AG04449 (cell line): ENCODE results near the gene TAC1.
"Not testable (repeated sequence)": the region's sequence is repeated elsewhere in the genome, so short reads cannot be mapped to it uniquely, and the experiment has no call there.

Source experiments
- CTCF ChIA-PET: fragments of 350-600 bp; formaldehyde crosslinking; extraction: SDS; loops from one replicate; lab custom pipeline; 2021; ENCODE audit warnings: antibody characterized with exemption; lab: Yijun Ruan, JAX
- POLR2A ChIA-PET: fragments of 400-600, 350-600 bp; formaldehyde crosslinking; extraction: SDS; loops from one replicate; lab custom pipeline; 2020; ENCODE audit warnings: antibody characterized with exemption, inconsistent platforms; lab: Yijun Ruan, JAX
- DNase-seq: peaks from one replicate; pipeline ENCODE4 v3.0.0-alpha.2; 2010; ENCODE audit warnings: low read depth, low spot score
- H3K4me3 ChIP-seq: 2 replicates; pipeline ENCODE4 v1.5.1; 2011; ENCODE audit warnings: low read depth, mild to moderate bottlenecking, control low read depth, low read length
- TF ChIP-seq, protein P1 (sequence below): IDR thresholded peaks from one replicate; pipeline ENCODE4 v1.5.1; 2011; ENCODE audit warnings: mild to moderate bottlenecking, moderate library complexity, low read length, control low read depth, inconsistent platforms; ENCODE audit not compliant: insufficient read depth; ENCODE audit errors: missing control alignments

Gene TAC1

DNA sequence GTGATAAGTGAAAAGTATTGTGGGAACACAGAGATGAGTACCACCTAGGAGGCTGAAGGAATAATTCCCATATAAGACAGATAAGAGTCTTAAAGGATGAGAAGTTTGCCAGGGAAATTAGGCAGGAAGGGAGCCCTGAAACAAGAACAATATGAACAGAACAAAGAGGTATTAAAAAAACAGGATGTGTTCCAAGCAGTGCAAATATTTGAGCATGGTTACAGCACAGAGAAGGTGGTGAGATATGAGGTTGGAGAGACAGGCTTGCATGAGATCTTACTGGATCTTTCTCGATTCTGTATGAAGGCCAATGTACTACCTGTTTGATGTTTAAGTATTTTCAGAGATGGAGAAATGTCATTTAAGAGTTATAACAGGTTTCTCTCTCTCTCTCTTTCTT lies 20.3 kb downstream of the TAC1 start:
- POLR2A ChIA-PET: no interaction called here
- CTCF ChIA-PET: no interaction called here
- DNase-seq: no peak
- TF ChIP-seq, protein P1, sequence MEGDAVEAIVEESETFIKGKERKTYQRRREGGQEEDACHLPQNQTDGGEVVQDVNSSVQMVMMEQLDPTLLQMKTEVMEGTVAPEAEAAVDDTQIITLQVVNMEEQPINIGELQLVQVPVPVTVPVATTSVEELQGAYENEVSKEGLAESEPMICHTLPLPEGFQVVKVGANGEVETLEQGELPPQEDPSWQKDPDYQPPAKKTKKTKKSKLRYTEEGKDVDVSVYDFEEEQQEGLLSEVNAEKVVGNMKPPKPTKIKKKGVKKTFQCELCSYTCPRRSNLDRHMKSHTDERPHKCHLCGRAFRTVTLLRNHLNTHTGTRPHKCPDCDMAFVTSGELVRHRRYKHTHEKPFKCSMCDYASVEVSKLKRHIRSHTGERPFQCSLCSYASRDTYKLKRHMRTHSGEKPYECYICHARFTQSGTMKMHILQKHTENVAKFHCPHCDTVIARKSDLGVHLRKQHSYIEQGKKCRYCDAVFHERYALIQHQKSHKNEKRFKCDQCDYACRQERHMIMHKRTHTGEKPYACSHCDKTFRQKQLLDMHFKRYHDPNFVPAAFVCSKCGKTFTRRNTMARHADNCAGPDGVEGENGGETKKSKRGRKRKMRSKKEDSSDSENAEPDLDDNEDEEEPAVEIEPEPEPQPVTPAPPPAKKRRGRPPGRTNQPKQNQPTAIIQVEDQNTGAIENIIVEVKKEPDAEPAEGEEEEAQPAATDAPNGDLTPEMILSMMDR: no peak
- H3K4me3 ChIP-seq: no peak overlapping the region

DNA sequence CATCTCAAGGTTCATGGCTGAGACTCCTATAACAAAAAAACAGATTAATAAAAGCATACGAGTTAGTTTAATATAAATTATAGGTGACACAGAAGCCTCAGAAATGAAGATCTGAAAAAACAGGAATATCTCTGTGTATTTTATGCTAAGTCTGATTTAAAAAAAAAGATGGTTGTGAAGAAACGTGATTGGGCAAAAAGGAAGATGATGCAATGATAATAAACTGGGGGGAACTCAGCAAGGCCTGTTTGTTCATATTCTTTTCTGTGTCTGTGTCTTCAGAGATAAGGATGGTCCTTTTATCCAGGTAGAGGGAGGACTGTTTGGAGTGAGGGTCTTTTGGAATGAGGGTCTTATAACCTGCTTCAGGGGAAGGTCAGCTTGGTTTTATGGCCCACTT lies 25.9 kb downstream of the TAC1 start:
- POLR2A ChIA-PET: no interaction called here
- TF ChIP-seq, protein P1: no peak

DNA sequence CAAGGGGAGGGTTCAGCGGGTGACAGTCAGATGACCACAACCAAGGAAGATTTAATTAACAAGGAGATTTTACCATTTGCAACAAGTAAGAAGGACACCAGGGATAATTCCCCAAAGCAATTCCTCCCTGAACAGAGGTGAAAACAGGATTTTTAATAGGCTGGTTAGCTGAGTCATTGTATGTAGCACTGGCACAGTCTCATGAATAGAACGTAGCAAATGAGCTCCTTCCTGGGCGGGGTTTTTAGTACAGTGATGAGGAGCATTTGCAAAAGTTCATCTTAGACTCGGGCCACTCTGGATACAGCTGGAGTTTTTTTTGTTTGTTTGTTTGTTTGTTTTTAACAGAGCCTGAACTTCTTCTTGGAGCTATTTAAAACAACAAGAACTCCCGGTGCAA lies 39.0 kb downstream of the TAC1 start:
- DNase-seq: no peak
- TF ChIP-seq, protein P1: no peak
- ChIA-PET POLR2A (no interaction called here), CTCF (no interaction called here)
- H3K4me3 ChIP-seq: no peak overlapping the region

More for the DNA sequence above, 25.9 kb downstream of the TAC1 start:
- CTCF ChIA-PET: no interaction called here
- no peak overlapping the region for H3K4me3 ChIP-seq
- DNase-seq: no peak

DNA sequence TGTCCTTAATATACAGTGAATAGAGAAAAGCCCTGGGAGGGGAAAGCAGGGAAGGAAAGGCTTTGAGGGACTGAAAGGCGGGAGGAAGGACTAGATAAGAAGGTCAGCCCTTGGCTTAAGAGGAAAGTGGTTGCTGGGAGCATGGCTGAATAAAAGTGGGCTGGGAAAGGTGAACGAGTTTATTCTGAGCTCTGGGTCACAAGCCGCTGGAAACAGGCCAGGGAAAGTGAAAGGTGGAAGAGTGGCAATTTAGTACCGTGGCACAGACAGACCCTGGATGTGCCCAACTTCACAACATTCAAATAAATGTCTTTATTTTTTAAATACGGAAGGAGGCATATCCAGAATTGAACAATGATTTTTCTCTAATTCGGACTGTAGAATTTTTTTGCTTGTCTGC lies 39.7 kb downstream of the TAC1 start:
- ChIA-PET CTCF (no interaction called here), POLR2A (no interaction called here)
- TF ChIP-seq, protein P1: no peak
- H3K4me3 ChIP-seq: no peak overlapping the region
- no peak for DNase-seq

DNA sequence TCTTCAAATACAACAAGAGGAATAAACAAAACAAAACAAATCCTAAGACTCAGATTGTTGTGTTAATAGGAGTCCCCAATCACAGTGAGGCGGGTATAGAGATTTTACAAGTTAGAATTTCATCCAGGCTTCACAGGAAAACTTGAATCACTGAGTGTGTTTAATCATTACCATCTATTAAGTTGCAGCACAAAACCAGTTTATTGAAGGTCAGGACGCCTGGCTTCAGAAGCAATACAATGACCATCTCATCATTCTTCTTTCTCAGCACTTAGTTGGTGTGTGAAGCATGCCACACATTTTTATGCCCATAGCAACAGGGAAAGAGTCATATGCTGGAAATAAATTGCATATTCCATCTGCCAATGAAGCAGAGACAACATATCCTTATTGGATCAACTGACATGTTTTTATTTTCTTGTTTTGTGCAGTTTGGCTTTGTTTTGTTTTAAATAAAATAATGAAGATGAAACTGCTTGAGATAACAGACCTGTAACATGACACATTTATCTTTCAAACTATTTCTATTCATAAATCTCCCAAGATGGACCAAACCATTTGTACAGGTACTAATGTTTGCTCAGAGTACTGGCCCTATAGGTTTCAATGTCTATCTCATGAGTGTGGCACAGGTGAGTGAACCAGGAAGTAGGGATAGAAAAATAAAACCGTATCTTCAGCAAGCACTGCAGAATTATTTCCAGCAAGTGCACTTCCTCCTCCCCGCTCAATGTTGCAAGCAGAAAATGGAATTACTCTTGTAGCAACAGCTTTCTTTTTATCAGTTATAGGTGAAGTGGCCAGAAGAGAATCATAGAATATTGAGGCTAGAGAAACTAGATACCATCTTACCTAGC lies 40.4 kb downstream of the TAC1 start:
- POLR2A ChIA-PET: no interaction called here
- no peak overlapping the region for H3K4me3 ChIP-seq
- CTCF ChIA-PET: no interaction called here
- TF ChIP-seq, protein P1: no peak
- no peak for DNase-seq

DNA sequence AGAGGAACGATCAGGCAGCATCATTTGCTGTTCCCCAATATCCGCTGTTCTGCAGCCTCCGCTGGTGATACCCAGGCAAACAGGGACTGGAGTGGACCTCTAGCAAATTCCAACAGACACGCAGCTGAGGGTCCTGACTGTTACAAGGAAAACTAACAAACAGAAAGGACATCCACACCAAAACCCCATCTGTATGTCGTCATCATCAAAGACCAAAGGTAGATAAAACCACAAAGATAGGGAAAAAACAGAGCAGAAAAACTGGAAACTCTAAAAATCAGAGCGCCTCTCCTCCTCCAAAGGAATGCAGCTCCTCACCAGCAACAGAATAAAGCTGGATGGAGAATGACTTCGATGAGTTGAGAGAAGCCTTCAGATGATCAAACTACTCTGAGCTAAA lies 54.5 kb downstream of the TAC1 start:
- DNase-seq, CTCF ChIA-PET, POLR2A ChIA-PET, H3K4me3 ChIP-seq: not testable (repeated sequence)
